Measurements from ENCODE around the gene CALHM1. TPM values are rescaled to one million over a fixed set of nuclear protein-coding genes. Genes with fewer than 3 reads are reported as not detected.
A peak's percentile ranks its signal among the peaks of the same experiment; 100 is the strongest.

The CALHM1 gene
- total and polyA plus RNA-seq, 7 experiments from 2014 or later, result not detected

DNA sequence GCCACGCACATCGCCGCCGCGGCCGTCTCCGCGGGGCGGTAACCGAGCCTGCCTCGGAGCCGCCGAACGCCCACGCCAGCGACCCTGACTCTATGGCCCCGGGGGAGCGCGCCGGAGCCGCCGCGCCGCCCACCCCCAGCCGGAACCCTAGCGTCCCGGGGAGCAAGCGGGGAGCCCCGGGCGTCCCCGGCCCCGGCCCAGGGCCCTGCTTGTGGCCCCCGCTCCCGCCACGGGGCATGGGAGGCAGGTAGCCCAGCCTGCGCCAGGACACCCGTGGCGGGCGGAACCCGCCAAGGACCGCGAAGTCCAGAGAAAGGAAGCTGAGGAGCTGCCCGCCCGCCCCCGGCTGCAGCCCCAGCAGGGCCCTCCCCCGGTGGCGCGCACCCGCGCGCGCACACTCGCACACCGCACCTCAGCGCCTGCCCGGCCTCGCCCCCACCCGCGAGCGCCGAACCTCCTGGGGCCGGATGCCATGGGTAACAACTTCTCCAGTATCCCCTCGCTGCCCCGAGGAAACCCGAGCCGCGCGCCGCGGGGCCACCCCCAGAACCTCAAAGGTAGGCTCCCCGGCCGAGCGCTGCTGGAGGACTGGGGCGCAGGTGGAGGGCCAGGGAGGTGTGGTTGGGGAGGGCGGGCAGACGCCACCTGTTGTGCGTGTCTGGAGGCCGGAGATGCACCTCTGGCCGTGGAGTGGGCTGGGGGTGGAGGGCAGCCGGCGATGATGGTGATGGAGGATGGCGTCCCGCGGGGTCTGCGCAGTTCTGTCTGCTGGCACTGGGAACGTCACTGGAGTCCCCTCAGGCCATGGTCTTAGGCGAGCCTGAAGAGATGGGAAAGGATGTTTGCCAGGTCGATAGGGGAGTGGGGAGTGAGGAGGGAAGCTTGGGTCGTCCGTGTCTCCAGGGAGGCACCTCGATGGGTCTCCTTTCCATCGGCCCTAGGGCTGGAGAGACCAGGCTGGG, 35.5 kb upstream of the CALHM1 start:
- intact Hi-C loops (cut with micrococcal nuclease), result loop anchor here in 1 of 2 donors (1.0 to 5.0 kb wide), 2 partner anchors 90 to 577 kb away; partner anchors contain the start of gene CNNM2
- no peaks in the 10 kb centered on the region for H3K9me3 ChIP-seq (ENCODE audit: control insufficient read depth in 2 of 3, low read length in 3 of 3)
- H3K4me1 ChIP-seq (ENCODE audit: control insufficient read depth in 2 of 2, insufficient read depth in 2 of 2, low read length in 2 of 2), result peaks cover 0 to 12% of the 10 kb centered on the region in 2 donors
- H3K27me3 ChIP-seq (ENCODE audit: control insufficient read depth in 2 of 2, insufficient read depth in 2 of 2, low read length in 2 of 2), result no peaks in the 10 kb centered on the region
- H3K4me3 ChIP-seq (ENCODE audit: low read length), result peak overlapping the region; percentile 30
- no peaks in the 10 kb centered on the region for H3K36me3 ChIP-seq (ENCODE audit: control insufficient read depth in 2 of 3, insufficient read depth in 3 of 3, low read length in 3 of 3)
- DNase-seq (peak in 2 of 9 donors; percentile 24 to 53), ATAC-seq (peak; percentile 44)
- no peak overlapping the region for H3K27ac ChIP-seq (ENCODE audit: low read depth, low read length)
- ChIA-PET POLR2A (interaction anchor here (0.6 to 0.7 kb wide), 2 partner anchors 78 to 843 kb away, joined by 3 read pairs; no protein-coding TSS in a partner anchor), CTCF (interaction anchor here (0.6 to 1.5 kb wide), 2 partner anchors 54 to 78 kb away, joined by 4 to 5 read pairs; no protein-coding TSS in a partner anchor)
- Mint-ChIP-seq H3K27me3 (peaks cover 41 to 62% (median 47%) of the 10 kb centered on the region in 5 donors), H3K4me3 (peak overlapping the region; percentile 37 to 82 (median 72)), H3K4me1 (peaks cover 0 to 18% (median 15%) of the 10 kb centered on the region in 7 donors), H3K9me3 (no peaks in the 10 kb centered on the region), H3K27ac (no peak overlapping the region), H3K36me3 (no peaks in the 10 kb centered on the region)

DNA sequence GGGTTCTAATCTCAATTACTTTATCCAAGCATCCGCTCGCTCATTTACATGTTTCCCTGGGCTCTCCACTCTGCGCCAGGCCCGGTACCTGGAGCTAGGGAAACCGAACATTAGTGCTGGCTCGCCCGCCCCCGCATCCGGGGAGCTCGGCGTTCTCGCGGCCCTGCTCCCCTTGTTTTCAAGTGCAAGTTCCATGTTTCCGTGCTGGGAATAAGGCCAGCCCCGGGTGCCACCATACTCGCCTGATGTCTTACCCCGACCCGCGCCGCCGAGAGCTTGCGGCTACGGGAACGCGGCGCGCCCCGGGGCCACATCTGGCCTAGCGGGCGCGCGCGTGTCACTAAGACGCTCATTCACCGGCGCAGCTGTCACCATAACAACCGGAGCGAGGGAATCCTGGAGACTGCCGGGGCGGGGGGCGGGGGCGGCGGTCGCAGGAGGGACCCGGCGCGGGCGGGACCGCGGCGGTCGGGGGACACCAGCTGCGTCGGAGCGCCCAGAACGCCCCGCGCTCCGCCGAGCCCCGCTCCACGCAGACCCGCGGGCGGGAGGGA, 34.7 kb upstream of the CALHM1 start, which contains the start of gene NEURL1:
Gene NEURL1, plus strand, starts transcription at position 344 of the 554 bp plus-strand sequence. CDS start 683 bp downstream, outside the sequence.
- ChIA-PET POLR2A (no interaction called here), CTCF (interaction anchor here (1.5 kb wide), 1 partner anchor 77 kb away, joined by 4 read pairs; no protein-coding TSS in a partner anchor)
- Histone ChIP-seq H3K4me3 (ENCODE audit: low read length) (peak within 1 kb of the TSS; percentile 42), H3K4me1 (ENCODE audit: control insufficient read depth in 2 of 2, insufficient read depth in 2 of 2, low read length in 2 of 2) (peaks cover 0 to 12% of the 10 kb centered on the region in 2 donors), H3K27ac (ENCODE audit: low read depth, low read length) (no peak within 1 kb of the TSS), H3K36me3 (ENCODE audit: control insufficient read depth in 2 of 3, insufficient read depth in 3 of 3, low read length in 3 of 3) (no peaks in the 10 kb centered on the region), H3K27me3 (ENCODE audit: control insufficient read depth in 2 of 2, insufficient read depth in 2 of 2, low read length in 2 of 2) (no peaks in the 10 kb centered on the region), H3K9me3 (ENCODE audit: control insufficient read depth in 2 of 3, low read length in 3 of 3) (no peaks in the 10 kb centered on the region)
- intact Hi-C loops (cut with micrococcal nuclease), result loop anchor here in 1 of 2 donors (1.0 to 5.0 kb wide), 2 partner anchors 91 to 576 kb away; partner anchors contain the start of gene CNNM2
- Mint-ChIP-seq H3K27ac (no peak within 1 kb of the TSS), H3K4me3 (peak within 1 kb of the TSS; percentile 75 to 87 (median 82)), H3K36me3 (no peaks in the 10 kb centered on the region), H3K27me3 (peaks cover 35 to 55% (median 47%) of the 10 kb centered on the region in 5 donors), H3K4me1 (peaks cover 0 to 18% (median 15%) of the 10 kb centered on the region in 7 donors), H3K9me3 (no peaks in the 10 kb centered on the region)
- DNase-seq (peak in 1 of 9 donors; percentile 47), ATAC-seq (peak; percentile 40)

GRCh38 chr10:103492655-103493261, 34.1 kb upstream of the CALHM1 start:
- peak overlapping the region; percentile 42 for H3K4me3 ChIP-seq (ENCODE audit: low read length)
- H3K36me3 ChIP-seq (ENCODE audit: control insufficient read depth in 2 of 3, insufficient read depth in 3 of 3, low read length in 3 of 3), result no peaks in the 10 kb centered on the region
- no peak for DNase-seq
- CTCF ChIA-PET, result interaction anchor here (0.6 kb wide), 1 partner anchor 574 kb away, joined by 3 read pairs; no protein-coding TSS in a partner anchor
- peaks cover 0 to 18% (median 15%) of the 10 kb centered on the region in 7 donors for H3K4me1 Mint-ChIP-seq
- POLR2A ChIA-PET, result no interaction called here
- H3K27me3 ChIP-seq (ENCODE audit: control insufficient read depth in 2 of 2, insufficient read depth in 2 of 2, low read length in 2 of 2), result no peaks in the 10 kb centered on the region
- H3K4me3 Mint-ChIP-seq, result peak overlapping the region; percentile 75 to 87 (median 82)
- H3K27ac ChIP-seq (ENCODE audit: low read depth, low read length), result no peak overlapping the region
- H3K27ac Mint-ChIP-seq, result no peak overlapping the region
- no peaks in the 10 kb centered on the region for H3K9me3 Mint-ChIP-seq
- H3K36me3 Mint-ChIP-seq, result no peaks in the 10 kb centered on the region
- peaks cover 0 to 12% of the 10 kb centered on the region in 2 donors for H3K4me1 ChIP-seq (ENCODE audit: control insufficient read depth in 2 of 2, insufficient read depth in 2 of 2, low read length in 2 of 2)
- no peak for ATAC-seq
- peaks cover 33 to 54% (median 45%) of the 10 kb centered on the region in 5 donors for H3K27me3 Mint-ChIP-seq
- no peaks in the 10 kb centered on the region for H3K9me3 ChIP-seq (ENCODE audit: control insufficient read depth in 2 of 3, low read length in 3 of 3)
- intact Hi-C loops (cut with micrococcal nuclease), result loop anchor here in 1 of 2 donors (1.0 to 5.0 kb wide), 2 partner anchors 92 to 575 kb away; partner anchors contain the start of gene CNNM2

DNA sequence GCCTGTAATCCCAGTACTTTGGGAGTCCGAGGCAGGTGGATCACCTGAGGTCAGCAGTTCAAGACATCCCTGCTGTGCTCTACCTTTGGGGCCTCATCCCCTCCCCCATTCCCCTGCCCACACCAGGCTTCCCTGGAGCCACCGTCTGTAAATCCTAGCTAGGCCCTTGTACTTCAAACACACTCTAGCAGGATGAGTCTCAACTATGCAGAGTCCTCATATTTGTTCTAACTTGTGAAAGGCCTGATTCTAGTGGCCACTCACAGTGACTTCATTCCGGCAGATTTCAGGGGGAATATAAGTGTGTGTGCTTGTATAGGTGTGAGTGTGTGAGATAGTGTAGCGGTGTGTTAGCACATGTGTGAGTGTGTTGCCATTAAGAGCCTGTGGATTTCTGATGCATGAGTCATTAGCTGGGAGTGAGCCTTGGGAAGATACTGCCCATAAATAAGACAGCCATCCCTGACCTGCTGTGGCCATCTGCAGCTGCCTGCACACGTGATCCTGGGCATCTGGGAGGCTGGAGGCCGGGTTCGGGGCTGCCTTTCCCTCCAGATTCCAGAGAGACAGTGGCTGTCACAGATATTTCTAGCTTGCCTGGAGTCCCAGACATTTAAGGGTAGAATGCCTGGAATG, 33.1 kb upstream of the CALHM1 start:
- Mint-ChIP-seq H3K9me3 (no peaks in the 10 kb centered on the region), H3K27ac (no peak overlapping the region), H3K27me3 (peaks cover 25 to 46% (median 35%) of the 10 kb centered on the region in 5 donors), H3K4me1 (peaks cover 0 to 18% (median 15%) of the 10 kb centered on the region in 7 donors), H3K36me3 (no peaks in the 10 kb centered on the region), H3K4me3 (peak overlapping the region in 6 of 10 donors; percentile 18 to 86 (median 81))
- Histone ChIP-seq H3K4me3 (ENCODE audit: low read length) (no peak overlapping the region), H3K27ac (ENCODE audit: low read depth, low read length) (no peak overlapping the region), H3K4me1 (ENCODE audit: control insufficient read depth in 2 of 2, insufficient read depth in 2 of 2, low read length in 2 of 2) (peaks cover 0 to 12% of the 10 kb centered on the region in 2 donors), H3K9me3 (ENCODE audit: control insufficient read depth in 2 of 3, low read length in 3 of 3) (no peaks in the 10 kb centered on the region), H3K36me3 (ENCODE audit: control insufficient read depth in 2 of 3, insufficient read depth in 3 of 3, low read length in 3 of 3) (no peaks in the 10 kb centered on the region), H3K27me3 (ENCODE audit: control insufficient read depth in 2 of 2, insufficient read depth in 2 of 2, low read length in 2 of 2) (no peaks in the 10 kb centered on the region)
- CTCF ChIA-PET, result interaction anchor here (0.6 to 1.9 kb wide), 2 partner anchors 76 to 575 kb away, joined by 3 to 9 read pairs; no protein-coding TSS in a partner anchor
- intact Hi-C loops (cut with micrococcal nuclease), result loop anchor here in 1 of 2 donors (5.0 kb wide), 1 partner anchor 575 kb away; the partner anchor contains the start of gene CNNM2
- POLR2A ChIA-PET, result no interaction called here
- no peak for DNase-seq
- no peak for ATAC-seq

- DNase-seq (no peak), ATAC-seq (no peak)
- Mint-ChIP-seq H3K4me1 (peaks cover 0 to 18% (median 15%) of the 10 kb centered on the region in 7 donors), H3K36me3 (no peaks in the 10 kb centered on the region), H3K27ac (no peak overlapping the region), H3K9me3 (no peaks in the 10 kb centered on the region), H3K27me3 (peaks cover 24 to 39% (median 31%) of the 10 kb centered on the region in 5 donors), H3K4me3 (no peak overlapping the region)
- intact Hi-C loops (cut with micrococcal nuclease), result loop anchor here in 1 of 2 donors (5.0 kb wide), 1 partner anchor 574 kb away; the partner anchor contains the start of gene CNNM2
- Histone ChIP-seq H3K27me3 (ENCODE audit: control insufficient read depth in 2 of 2, insufficient read depth in 2 of 2, low read length in 2 of 2) (no peaks in the 10 kb centered on the region), H3K9me3 (ENCODE audit: control insufficient read depth in 2 of 3, low read length in 3 of 3) (no peaks in the 10 kb centered on the region), H3K36me3 (ENCODE audit: control insufficient read depth in 2 of 3, insufficient read depth in 3 of 3, low read length in 3 of 3) (no peaks in the 10 kb centered on the region), H3K4me3 (ENCODE audit: low read length) (no peak overlapping the region), H3K27ac (ENCODE audit: low read depth, low read length) (no peak overlapping the region), H3K4me1 (ENCODE audit: control insufficient read depth in 2 of 2, insufficient read depth in 2 of 2, low read length in 2 of 2) (peaks cover 0 to 12% of the 10 kb centered on the region in 2 donors)
- CTCF ChIA-PET, result interaction anchor here (1.9 kb wide), 1 partner anchor 75 kb away, joined by 9 read pairs; no protein-coding TSS in a partner anchor
- POLR2A ChIA-PET, result no interaction called here
Measured at GRCh38 chr10:103490986-103491314, 32.2 kb upstream of the CALHM1 start.

All from naive thymus-derived CD4-positive, alpha-beta T cell (primary cell).